Measurements from ENCODE around the gene CORO2A.

DNA sequence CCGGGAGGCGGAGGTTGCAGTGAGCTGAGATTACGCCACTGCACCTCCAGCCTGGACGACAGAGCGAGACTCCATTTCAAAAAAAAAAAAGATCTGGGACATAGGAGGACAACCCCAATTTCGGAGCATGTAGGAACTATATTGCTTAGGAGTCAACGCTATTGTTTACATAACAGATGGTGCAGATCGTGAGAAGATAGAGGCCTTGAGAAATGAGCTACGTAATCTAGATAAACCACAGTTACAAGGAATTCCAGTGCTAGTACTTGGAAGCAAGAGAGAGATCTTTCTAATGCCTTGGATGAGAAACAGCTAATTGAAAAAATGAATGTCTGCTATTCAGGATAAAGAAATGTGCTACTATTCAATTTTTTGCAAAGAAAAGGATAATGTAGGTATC is 42.7 kb upstream of the CORO2A start:
- TF ChIP-seq, protein P1, sequence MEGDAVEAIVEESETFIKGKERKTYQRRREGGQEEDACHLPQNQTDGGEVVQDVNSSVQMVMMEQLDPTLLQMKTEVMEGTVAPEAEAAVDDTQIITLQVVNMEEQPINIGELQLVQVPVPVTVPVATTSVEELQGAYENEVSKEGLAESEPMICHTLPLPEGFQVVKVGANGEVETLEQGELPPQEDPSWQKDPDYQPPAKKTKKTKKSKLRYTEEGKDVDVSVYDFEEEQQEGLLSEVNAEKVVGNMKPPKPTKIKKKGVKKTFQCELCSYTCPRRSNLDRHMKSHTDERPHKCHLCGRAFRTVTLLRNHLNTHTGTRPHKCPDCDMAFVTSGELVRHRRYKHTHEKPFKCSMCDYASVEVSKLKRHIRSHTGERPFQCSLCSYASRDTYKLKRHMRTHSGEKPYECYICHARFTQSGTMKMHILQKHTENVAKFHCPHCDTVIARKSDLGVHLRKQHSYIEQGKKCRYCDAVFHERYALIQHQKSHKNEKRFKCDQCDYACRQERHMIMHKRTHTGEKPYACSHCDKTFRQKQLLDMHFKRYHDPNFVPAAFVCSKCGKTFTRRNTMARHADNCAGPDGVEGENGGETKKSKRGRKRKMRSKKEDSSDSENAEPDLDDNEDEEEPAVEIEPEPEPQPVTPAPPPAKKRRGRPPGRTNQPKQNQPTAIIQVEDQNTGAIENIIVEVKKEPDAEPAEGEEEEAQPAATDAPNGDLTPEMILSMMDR (IDR thresholded peaks at IDR 0.05 in 8 of 11, conservative IDR thresholded peaks at IDR 0.05 in 3 of 11): no peak
- no peak for TF ChIP-seq POLR2A (IDR thresholded peaks at IDR 0.05)

Data from spleen (tissue), 7 donors.